Epidermal melanocyte (primary cell): ENCODE results near the gene HEPACAM.

Experiments
- DNase-seq: peaks from one replicate; pipeline ENCODE4 v3.0.0; 2011; ENCODE audit warnings: low spot score; ENCODE audit not compliant: insufficient read length

Gene HEPACAM

DNA sequence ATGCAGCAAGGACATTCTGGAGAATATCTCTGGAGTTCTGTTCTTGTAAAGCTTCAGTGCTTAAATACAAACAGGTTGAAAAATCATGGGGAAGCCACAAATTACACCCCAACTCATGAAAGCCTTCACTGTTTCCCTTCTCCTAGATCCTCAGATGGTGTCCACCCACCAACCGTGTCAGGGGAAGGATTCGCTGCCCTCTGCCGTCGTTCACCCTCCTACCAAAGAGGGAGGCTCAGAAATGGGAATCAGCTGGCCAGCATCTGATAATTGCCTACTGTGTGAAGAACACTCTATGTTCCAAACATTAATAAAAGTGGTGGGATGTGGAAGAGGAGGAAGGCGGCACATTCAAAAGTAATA lies 7.4 kb upstream of the HEPACAM start:
- no peak for DNase-seq

GRCh38 chr11:124942466-124943253 lies 6.8 kb upstream of the HEPACAM start:
- no peak for DNase-seq

DNA sequence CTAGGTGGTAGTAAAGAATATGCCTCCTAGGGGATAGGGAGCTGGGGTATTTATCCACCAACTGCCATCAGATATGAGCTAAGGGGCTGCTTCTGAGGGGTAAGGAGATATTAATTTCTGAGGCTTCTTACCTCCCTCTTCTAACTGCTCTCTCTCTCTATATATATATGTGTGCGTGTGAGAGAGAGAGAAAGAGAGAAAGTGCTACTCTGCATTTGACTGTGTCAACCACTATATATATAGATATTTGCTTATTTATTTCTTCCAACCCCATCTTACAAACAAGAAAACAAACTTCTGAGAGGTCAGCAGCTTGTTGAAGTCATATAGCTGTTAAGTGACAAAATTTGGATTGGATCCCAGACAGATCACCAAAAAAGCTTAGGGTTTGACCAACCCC lies 5.9 kb upstream of the HEPACAM start:
- DNase-seq = no peak

DNA sequence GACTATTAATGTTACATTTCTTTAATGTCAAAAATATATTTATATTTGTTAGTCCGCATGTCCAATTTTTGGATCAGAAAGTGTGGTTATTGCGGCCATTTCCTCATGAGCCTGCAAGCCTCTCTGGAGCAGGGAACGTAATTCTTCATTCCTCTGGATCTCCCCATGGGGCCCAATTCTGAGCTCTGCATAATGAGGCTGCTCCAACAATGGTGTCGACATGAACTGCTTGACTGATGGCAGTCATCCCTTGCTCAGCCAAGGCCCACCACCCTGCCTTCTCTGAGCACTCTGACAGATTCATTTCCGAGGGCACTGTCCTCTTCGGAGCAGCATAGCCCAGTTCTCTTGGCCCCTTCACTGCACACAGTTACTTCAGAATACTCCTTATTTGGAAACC lies 3.1 kb upstream of the HEPACAM start:
- DNase-seq = no peak

GRCh38 chr11:124938206-124938765 lies 2.4 kb upstream of the HEPACAM start:
- no peak for DNase-seq

GRCh38 chr11:124937336-124937935 lies 1.6 kb upstream of the HEPACAM start:
- no peak for DNase-seq

GRCh38 chr11:124934862-124935547 lies 842 bp downstream of the HEPACAM start:
- no peak for DNase-seq

GRCh38 chr11:124930799-124931198 lies 5.0 kb downstream of the HEPACAM start:
- DNase-seq = no peak

DNA sequence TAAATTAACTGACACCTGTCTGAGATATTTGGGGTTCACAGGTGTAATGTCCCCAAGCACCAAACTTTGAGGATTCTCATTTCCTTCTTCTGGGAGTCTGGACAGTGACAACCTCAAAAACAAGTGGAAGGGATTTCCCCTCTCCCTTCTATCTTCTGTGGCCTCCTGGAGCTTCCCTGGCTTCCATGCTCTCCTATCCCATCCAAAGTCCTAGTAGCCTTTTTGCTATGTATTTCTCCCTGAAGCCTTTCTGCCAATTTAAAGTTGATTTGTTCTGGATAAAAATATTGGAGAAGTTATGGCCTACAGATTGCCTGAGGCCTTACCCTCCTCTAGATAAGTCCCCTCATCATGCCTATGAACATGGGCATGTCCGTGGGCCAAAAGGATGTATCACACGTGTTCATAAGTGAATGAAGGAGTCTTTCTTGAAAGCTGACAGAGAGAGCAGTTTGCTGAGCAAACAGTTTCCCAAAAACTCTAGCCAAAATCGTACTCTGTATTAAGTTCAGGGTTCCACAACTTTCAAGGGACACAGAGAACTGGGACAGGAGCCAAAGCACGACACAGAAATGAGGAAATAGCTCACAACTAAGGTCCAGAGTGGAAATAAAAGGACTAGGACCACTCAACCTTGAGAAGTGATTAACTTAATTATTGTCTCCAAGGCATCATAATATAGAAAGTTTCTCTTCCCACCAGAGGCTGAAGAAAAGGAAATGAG lies 6.7 kb downstream of the HEPACAM start:
- no peak for DNase-seq

DNA sequence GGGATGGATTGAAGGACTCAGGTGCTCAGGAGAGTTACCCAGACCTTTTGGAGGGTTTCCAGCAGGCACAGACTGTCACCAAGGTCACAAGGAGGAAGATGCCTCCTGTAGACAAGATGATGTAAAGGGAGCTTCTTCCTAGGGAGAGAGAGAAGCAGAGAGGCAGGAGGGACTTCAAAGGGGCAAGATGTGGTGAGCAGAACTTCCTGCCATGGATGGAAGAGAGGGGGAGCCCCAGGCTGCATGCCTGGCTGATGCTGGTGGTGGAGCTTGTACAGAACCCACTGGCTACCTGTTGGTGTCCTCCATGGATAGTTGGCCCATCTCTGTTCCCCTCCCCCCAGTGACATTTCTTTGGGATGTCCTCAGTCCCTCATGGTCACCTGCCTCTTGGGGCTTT lies 12.6 kb downstream of the HEPACAM start:
- no peak for DNase-seq

DNA sequence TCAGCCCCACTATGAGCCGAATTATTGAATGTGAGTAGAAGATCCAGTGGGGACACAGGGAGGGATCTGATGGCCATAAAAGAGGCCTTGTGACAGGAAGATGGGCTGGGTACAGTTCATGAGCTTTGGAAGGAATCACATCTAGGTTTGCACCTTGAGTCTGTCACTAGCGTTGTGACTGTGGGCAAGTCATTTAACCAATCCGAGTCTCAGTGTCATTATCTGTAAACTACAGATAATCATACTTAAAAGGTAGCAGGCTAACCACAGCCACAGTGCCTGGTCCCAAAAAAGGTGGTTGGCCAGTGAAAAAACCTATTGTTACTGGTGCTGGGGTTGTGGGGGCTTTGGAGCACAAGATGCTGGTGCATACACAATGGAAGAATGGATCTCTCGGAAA lies 13.0 kb downstream of the HEPACAM start:
- DNase-seq = no peak

- DNase-seq = peak; percentile 43
Observed at GRCh38 chr11:124920870-124921609, 14.8 kb downstream of the HEPACAM start.

DNA sequence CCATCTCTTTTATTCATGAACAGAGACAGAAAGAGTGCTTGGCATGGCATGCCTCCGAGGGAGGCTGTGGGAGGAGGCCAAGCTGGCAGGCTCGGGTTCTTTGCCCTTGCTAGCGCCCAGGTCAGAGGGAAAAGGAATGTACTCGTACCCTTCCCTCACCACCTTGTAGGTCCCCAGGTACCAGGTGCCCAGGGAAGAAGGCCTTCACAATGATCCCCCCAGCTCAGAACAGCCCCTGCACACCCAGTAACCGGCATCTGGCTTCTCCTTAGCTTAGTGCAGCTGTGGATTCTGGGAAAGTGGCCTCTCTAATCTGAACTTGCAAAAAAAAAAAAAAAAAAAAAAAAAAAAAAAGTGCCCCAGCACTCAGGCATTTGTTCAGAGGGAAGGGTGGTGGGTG lies 15.5 kb downstream of the HEPACAM start:
- DNase-seq = no peak

GRCh38 chr11:124919898-124920297 lies 15.9 kb downstream of the HEPACAM start:
- no peak for DNase-seq

GRCh38 chr11:124918950-124919349 lies 16.9 kb downstream of the HEPACAM start, which contains the start of gene HEPN1:
TSS of gene HEPN1 (plus strand) at chr11:124919250.
- DNase-seq = no peak

DNA sequence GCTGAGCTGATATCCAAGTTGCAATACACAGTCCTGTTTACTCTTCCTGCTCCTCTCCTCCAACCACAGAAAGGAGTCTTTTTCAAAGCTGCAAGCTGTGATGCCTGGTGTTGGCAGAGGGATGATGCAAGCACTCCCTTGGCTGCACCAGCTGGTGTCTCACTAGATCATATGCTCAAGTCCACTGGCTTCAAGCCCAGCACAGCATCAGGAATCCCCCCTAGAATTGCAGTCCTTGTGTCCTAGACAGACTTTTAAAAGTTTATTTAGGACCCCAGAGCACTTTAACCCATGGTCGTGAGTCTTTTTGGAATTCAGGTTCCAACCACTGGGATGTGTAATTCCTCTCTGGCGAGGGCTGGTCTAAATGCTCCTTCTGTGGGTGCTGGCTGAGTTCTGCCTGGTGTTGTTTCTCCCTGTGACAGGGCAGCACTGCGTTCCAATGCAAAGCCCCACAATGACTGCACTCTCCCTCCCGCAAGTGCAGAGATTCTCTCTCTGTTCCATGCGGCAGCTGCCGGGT lies 18.7 kb downstream of the HEPACAM start:
- DNase-seq = no peak

- DNase-seq = no peak
Observed at GRCh38 chr11:124916370-124916710, 19.5 kb downstream of the HEPACAM start.

DNA sequence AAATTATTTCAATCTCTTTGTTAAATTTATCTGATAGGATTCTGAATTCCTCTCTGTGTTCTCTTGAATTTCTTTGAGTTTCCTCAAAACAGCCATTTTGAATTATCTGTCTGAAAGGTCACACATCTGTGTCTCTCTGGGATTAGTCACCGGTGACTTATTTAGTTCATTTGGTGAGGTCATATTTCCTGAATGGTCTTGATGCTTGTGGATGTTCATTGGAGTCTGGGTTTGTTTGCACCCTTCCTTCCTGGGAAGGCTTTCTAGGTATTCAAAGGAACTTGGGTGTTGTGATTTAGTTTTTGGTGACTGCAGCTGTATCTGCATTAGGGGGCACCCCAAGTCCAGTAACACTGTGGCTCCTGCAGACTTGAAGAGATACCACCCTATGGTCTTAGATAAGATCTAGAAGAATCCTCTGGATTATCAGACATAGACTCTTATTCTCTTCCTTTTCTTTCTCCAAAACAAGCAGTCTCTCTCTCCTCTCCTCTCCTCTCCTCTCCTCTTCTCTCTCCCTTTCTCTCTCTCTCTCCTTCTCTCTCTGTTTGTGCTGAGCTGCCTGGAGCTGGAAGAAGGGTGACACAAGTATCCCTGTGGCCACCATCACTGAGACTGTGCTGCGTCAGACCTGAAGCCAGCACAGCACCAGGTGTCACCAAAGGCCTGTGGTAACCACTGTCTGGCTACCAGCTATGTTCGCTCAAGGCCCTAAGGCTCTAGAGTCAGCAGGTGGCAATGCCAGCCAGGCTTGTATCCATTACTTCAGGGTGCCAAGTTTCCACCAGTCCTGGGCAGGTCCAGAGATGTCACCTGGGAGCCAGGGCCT lies 20.1 kb downstream of the HEPACAM start:
- DNase-seq = no peak

DNA sequence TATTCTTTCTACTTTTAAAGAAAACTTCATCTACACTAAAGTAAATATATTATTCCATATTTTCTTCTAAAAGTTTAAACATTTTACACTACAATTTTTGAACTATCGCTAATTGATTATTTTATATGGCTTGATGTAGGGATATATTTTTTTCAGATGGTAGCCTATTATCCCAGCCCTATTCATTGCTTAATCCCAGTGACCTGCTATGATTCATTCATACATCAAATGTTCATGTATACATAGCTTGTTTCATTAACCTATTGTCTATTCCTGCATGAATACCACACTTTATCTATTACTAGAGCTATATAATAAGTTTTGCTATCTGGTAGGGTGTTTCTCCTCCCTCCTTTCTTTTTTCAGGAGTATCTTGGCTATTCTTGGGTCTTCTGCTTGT lies 33.2 kb downstream of the HEPACAM start:
- no peak for DNase-seq

DNA sequence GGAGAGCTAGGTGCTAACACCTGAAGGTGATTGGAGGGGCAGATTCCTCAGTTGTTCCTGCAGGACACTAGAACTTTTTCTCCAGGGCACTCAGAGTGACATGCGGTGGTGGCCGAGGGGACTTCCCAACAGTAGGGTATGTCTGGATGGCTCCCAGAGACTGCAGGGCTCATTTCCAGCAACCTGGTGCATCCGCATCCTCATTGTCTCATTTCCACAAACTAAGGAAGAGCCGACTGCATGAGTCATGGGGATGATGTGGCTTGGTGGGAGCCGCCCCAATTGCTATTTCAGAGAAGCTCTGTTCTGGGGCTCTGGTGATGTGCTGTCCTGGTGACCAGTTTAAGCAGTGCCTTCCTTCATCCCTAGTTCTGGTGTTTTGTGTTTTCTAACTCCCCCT lies 35.4 kb downstream of the HEPACAM start:
- peak; percentile 52 for DNase-seq
